HL-60 (cell line): Measurements from ENCODE around the gene CDS2.
A peak's percentile ranks its signal among the peaks of the same experiment; 100 is the strongest.

Source experiments
- DNase-seq, 2 experiments: peaks; one replicate each; pipeline ENCODE4 v3.0.0-alpha.2; 2010 to 2020; ENCODE audit warnings: low read depth in 1 of 2, low spot score in 1 of 2
- H3K27ac ChIP-seq: fragments of 250-450 bp; sonication (Bioruptor Pico); replicated peaks from 2 replicates; pipeline ENCODE4 v1.5.1; 2020; ENCODE audit warnings: mild to moderate bottlenecking, moderate library complexity
- H3K27me3 ChIP-seq: fragments of 250-450 bp; sonication (Bioruptor Pico); 2 replicates; pipeline ENCODE4 v1.5.1; 2021; ENCODE audit warnings: mild to moderate bottlenecking, moderate library complexity; ENCODE audit not compliant: insufficient read depth, poor library complexity, severe bottlenecking
- H3K4me3 ChIP-seq: replicated peaks from 2 replicates; pipeline ENCODE4 v1.5.1; 2011; ENCODE audit warnings: mild to moderate bottlenecking, control low read depth, low read length; ENCODE audit not compliant: insufficient read depth
- CTCF ChIP-seq: IDR thresholded peaks from one replicate; pipeline ENCODE4 v1.5.1; 2011; ENCODE audit warnings: low read length, control low read depth, inconsistent platforms; ENCODE audit not compliant: insufficient read depth
- GABPA ChIP-seq: IDR thresholded peaks from 2 replicates; pipeline ENCODE4 v1.6.1; 2012; ENCODE audit warnings: low read depth
- POLR2AphosphoS5 ChIP-seq: IDR thresholded peaks from 2 replicates; pipeline ENCODE4 v1.6.1; 2012; ENCODE audit warnings: low read depth
- SPI1 ChIP-seq: IDR thresholded peaks from 2 replicates; pipeline ENCODE4 v1.6.1; 2012; ENCODE audit warnings: low read depth, mild to moderate bottlenecking, borderline replicate concordance
- TF ChIP-seq, protein P1 (sequence below): IDR thresholded peaks from 2 replicates; pipeline ENCODE4 v1.6.1; 2012; ENCODE audit warnings: low read depth; ENCODE audit not compliant: insufficient replicate concordance

CDS2 gene

GRCh38 chr20:5203380-5203779 lies 76.6 kb downstream of the CDS2 start:
- no peak for DNase-seq
- no peak overlapping the region for H3K4me3 ChIP-seq
- TF ChIP-seq GABPA: no peak
- TF ChIP-seq, protein P1, sequence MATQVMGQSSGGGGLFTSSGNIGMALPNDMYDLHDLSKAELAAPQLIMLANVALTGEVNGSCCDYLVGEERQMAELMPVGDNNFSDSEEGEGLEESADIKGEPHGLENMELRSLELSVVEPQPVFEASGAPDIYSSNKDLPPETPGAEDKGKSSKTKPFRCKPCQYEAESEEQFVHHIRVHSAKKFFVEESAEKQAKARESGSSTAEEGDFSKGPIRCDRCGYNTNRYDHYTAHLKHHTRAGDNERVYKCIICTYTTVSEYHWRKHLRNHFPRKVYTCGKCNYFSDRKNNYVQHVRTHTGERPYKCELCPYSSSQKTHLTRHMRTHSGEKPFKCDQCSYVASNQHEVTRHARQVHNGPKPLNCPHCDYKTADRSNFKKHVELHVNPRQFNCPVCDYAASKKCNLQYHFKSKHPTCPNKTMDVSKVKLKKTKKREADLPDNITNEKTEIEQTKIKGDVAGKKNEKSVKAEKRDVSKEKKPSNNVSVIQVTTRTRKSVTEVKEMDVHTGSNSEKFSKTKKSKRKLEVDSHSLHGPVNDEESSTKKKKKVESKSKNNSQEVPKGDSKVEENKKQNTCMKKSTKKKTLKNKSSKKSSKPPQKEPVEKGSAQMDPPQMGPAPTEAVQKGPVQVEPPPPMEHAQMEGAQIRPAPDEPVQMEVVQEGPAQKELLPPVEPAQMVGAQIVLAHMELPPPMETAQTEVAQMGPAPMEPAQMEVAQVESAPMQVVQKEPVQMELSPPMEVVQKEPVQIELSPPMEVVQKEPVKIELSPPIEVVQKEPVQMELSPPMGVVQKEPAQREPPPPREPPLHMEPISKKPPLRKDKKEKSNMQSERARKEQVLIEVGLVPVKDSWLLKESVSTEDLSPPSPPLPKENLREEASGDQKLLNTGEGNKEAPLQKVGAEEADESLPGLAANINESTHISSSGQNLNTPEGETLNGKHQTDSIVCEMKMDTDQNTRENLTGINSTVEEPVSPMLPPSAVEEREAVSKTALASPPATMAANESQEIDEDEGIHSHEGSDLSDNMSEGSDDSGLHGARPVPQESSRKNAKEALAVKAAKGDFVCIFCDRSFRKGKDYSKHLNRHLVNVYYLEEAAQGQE: no peak
- TF ChIP-seq POLR2AphosphoS5: no peak
- TF ChIP-seq CTCF: no peak
- no peak for TF ChIP-seq SPI1
- H3K27ac ChIP-seq: no peak overlapping the region
- no peaks in the 10 kb centered on the region for H3K27me3 ChIP-seq

DNA sequence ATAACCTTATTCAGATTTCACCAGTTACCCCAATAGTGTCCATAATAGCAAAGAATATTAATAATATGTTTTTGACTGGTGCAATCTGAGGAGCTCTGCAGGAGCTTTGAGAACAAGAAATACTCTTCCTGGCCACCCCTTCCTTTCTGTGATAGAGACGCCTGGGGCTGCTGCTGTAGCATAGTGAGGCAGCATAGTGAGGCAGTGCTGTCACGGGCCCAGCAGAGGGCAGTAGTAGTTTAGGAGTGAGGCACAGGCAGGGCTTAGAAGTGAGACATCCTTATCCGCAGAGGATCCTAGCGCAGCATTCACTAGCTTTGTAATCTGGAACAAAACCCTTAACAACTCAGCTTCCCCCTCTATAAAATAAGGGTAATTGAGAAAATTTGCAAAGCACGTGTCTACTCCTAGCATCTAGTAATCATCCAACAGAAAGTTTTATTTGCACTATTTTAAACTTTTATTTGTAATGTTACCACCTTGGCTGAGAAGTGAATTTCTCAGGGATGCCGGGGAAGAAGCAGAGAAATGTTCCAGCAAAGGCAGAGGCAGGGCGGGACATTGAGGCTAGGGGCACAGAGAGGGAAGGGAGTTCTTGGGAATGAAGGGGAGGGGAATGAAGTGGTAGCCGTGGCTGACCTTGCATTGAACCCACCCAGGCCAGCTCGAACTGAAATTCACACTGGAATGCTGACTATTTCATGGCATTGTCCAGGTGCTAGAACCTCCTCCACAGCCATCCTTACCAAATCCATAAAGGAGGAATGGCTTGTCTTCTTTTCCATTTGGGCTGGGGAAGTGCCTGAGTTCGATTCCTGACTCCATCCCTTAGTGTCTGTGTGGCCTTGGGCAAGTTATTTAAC lies 78.8 kb downstream of the CDS2 start:
- TF ChIP-seq CTCF (peak; percentile 92), POLR2AphosphoS5 (no peak)
- Histone ChIP-seq H3K27me3 (no peaks in the 10 kb centered on the region), H3K4me3 (no peak overlapping the region), H3K27ac (no peak overlapping the region)
- peak; percentile 41 to 79 for DNase-seq

- Histone ChIP-seq H3K27me3 (no peaks in the 10 kb centered on the region), H3K4me3 (no peak overlapping the region), H3K27ac (no peak overlapping the region)
- DNase-seq: no peak
- TF ChIP-seq GABPA: no peak
- TF ChIP-seq SPI1: no peak
- TF ChIP-seq, protein P1: no peak
- TF ChIP-seq CTCF: no peak
- no peak for TF ChIP-seq POLR2AphosphoS5
These were observed 80.3 kb downstream of the CDS2 start for GRCh38 chr20:5207138-5207537.
